ENCODE data around the gene ZGLP1.

Gene ZGLP1

GRCh38 chr19:10327793-10328192, 18.2 kb upstream of the ZGLP1 start:
- no peak for DNase-seq (ENCODE audit: low spot score)

GRCh38 chr19:10325732-10326131, 16.1 kb upstream of the ZGLP1 start:
- no peak for DNase-seq (ENCODE audit: low spot score)

- DNase-seq (ENCODE audit: low spot score) = no peak
Observed at GRCh38 chr19:10321874-10322835, 12.5 kb upstream of the ZGLP1 start.

GRCh38 chr19:10321417-10321797, 11.8 kb upstream of the ZGLP1 start:
- no peak for DNase-seq (ENCODE audit: low spot score)

GRCh38 chr19:10320602-10321416, 11.2 kb upstream of the ZGLP1 start:
- DNase-seq (ENCODE audit: low spot score) = no peak

GRCh38 chr19:10318807-10319682, 9.4 kb upstream of the ZGLP1 start:
- no peak for DNase-seq (ENCODE audit: low spot score)

- no peak for DNase-seq (ENCODE audit: low spot score)
Observed at GRCh38 chr19:10317857-10318462, 8.3 kb upstream of the ZGLP1 start.

GRCh38 chr19:10317045-10317856, 7.6 kb upstream of the ZGLP1 start:
- DNase-seq (ENCODE audit: low spot score) = no peak

- no peak for DNase-seq (ENCODE audit: low spot score)
Observed at GRCh38 chr19:10316229-10317044, 6.8 kb upstream of the ZGLP1 start.

GRCh38 chr19:10315335-10316214, 6.0 kb upstream of the ZGLP1 start, which contains the start of gene FDX2:
FDX2 (minus strand) TSS chr19:10316015; CDS start chr19:10315996, 19 bp downstream.
- peak; percentile 95 for DNase-seq (ENCODE audit: low spot score)

- no peak for DNase-seq (ENCODE audit: low spot score)
Observed at GRCh38 chr19:10306327-10306726, 3.3 kb downstream of the ZGLP1 start.

GRCh38 chr19:10305139-10305806, 4.3 kb downstream of the ZGLP1 start:
- DNase-seq (ENCODE audit: low spot score) = no peak

GRCh38 chr19:10299545-10300458, 9.8 kb downstream of the ZGLP1 start:
- DNase-seq (ENCODE audit: low spot score) = no peak

GRCh38 chr19:10295847-10296591, 13.6 kb downstream of the ZGLP1 start:
- DNase-seq (ENCODE audit: low spot score) = peak; percentile 68

GRCh38 chr19:10295305-10295846, 14.2 kb downstream of the ZGLP1 start:
- peak; percentile 67 for DNase-seq (ENCODE audit: low spot score)

GRCh38 chr19:10294368-10294697, 15.3 kb downstream of the ZGLP1 start:
- no peak for DNase-seq (ENCODE audit: low spot score)
